DND-41 (cell line): ENCODE measurements around the gene ADAMTSL5.

Experiments
- ATAC-seq: fragments of 200-7000 bp; cut with Tn5 transposase; 3 replicates; pipeline ENCODE4 v1.9.1; 2021; ENCODE audit warnings: low read depth; ENCODE audit not compliant: insufficient read depth
- DNase-seq: peaks from one replicate; pipeline ENCODE4 v3.0.0-alpha.2; 2020
- H2AFZ ChIP-seq: 2 replicates; pipeline ENCODE4 v1.6.0; 2012; ENCODE audit warnings: low read depth, low read length
- H3K27ac ChIP-seq: 2 replicates; pipeline ENCODE4 v1.5.1; 2012; ENCODE audit warnings: low read length, inconsistent platforms
- H3K27me3 ChIP-seq: fragments of 200-600 bp; sonication (generic); 2 replicates; pipeline ENCODE4 v1.6.0; 2012; ENCODE audit warnings: low read length, mild to moderate bottlenecking, inconsistent platforms; ENCODE audit not compliant: insufficient read depth, poor library complexity
- H3K36me3 ChIP-seq: 2 replicates; pipeline ENCODE4 v1.5.1; 2012; ENCODE audit warnings: low read length, inconsistent platforms; ENCODE audit not compliant: insufficient read depth
- H3K4me1 ChIP-seq: 2 replicates; pipeline ENCODE4 v1.5.1; 2012; ENCODE audit warnings: mild to moderate bottlenecking, low read length; ENCODE audit not compliant: insufficient read depth
- H3K4me2 ChIP-seq: 2 replicates; pipeline ENCODE4 v1.6.0; 2012; ENCODE audit warnings: mild to moderate bottlenecking, moderate library complexity, low read length, inconsistent platforms; ENCODE audit not compliant: insufficient read depth
- H3K4me3 ChIP-seq, 2 experiments: fragments of 200-600 bp in 1 of 2; shearing (Covaris generic) in 1 of 2; 2 replicates each; pipeline ENCODE4 v1.5.1; 2012 to 2016; ENCODE audit warnings: inconsistent platforms in 2 of 2, low read length in 2 of 2, mild to moderate bottlenecking in 2 of 2, low read depth in 1 of 2, moderate library complexity in 1 of 2
- H3K79me2 ChIP-seq: 2 replicates; pipeline ENCODE4 v1.6.0; 2012; ENCODE audit warnings: low read length, inconsistent platforms; ENCODE audit not compliant: insufficient read depth
- H3K9ac ChIP-seq: 2 replicates; pipeline ENCODE4 v1.6.0; 2012; ENCODE audit warnings: low read depth, mild to moderate bottlenecking, inconsistent platforms, low read length, moderate library complexity
- H3K9me3 ChIP-seq: 2 replicates; pipeline ENCODE4 v1.5.1; 2012; ENCODE audit warnings: low read length, moderate library complexity, mild to moderate bottlenecking, inconsistent platforms; ENCODE audit not compliant: insufficient read depth, severe bottlenecking
- H4K20me1 ChIP-seq: 2 replicates; pipeline ENCODE4 v1.6.0; 2012; ENCODE audit warnings: low read length; ENCODE audit not compliant: insufficient read depth
- EZH2 ChIP-seq: IDR thresholded peaks from 3 replicates; pipeline ENCODE4 v1.6.1; 2012; ENCODE audit warnings: borderline replicate concordance, low read depth, mild to moderate bottlenecking, moderate library complexity, low read length, inconsistent platforms; ENCODE audit not compliant: severe bottlenecking
- TF ChIP-seq, protein P1 (sequence below): IDR thresholded peaks from 2 replicates; pipeline ENCODE4 v1.5.1; 2012; ENCODE audit warnings: borderline replicate concordance, low read length, moderate library complexity, mild to moderate bottlenecking; ENCODE audit not compliant: poor library complexity, severe bottlenecking; ENCODE audit errors: extremely low read depth

The ADAMTSL5 gene

DNA sequence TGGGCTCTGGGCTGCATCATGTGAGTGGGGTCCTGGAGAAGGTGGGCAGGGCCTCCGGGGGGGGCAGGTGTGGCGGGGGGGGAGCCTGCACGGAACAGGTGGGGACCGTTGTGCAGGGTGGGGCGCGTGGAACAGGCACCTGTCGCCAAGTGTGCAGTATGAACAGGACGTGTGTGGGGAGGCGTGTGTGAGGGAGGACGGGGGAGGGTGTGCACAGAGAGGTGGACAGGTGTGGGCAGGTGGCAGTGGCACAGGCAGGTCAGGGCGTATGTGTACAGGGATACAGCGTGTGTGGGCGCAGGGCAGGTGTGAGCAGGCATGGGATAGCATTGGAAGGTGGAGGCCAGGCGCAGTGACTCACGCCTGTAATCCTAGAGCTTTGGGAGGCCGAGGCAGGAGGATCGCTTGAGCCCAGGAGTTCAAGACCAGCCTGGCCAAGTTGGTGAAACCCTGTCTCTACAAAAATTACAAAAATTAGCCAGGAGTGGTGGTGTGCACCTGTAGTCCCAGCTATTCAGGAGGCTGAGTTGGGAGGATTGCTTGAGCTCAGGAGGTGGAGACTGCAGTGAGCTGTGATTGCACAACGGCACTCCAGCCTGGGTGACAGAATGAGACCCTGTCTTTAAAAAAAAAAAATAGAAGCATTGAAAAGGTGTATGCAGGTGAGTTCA lies 14.3 kb upstream of the ADAMTSL5 start:
- no peaks in the 10 kb centered on the region for H3K4me1 ChIP-seq
- H3K9ac ChIP-seq = no peak overlapping the region
- no peaks in the 10 kb centered on the region for H3K9me3 ChIP-seq
- no peak overlapping the region for H3K27ac ChIP-seq
- no peak overlapping the region for H3K4me2 ChIP-seq
- H3K27me3 ChIP-seq = no peaks in the 10 kb centered on the region
- H2AFZ ChIP-seq = no peak overlapping the region
- no peaks in the 10 kb centered on the region for H4K20me1 ChIP-seq
- no peak for DNase-seq
- no peak overlapping the region for H3K4me3 ChIP-seq
- H3K79me2 ChIP-seq = no peaks in the 10 kb centered on the region
- no peaks in the 10 kb centered on the region for H3K36me3 ChIP-seq
- TF ChIP-seq, protein P1, sequence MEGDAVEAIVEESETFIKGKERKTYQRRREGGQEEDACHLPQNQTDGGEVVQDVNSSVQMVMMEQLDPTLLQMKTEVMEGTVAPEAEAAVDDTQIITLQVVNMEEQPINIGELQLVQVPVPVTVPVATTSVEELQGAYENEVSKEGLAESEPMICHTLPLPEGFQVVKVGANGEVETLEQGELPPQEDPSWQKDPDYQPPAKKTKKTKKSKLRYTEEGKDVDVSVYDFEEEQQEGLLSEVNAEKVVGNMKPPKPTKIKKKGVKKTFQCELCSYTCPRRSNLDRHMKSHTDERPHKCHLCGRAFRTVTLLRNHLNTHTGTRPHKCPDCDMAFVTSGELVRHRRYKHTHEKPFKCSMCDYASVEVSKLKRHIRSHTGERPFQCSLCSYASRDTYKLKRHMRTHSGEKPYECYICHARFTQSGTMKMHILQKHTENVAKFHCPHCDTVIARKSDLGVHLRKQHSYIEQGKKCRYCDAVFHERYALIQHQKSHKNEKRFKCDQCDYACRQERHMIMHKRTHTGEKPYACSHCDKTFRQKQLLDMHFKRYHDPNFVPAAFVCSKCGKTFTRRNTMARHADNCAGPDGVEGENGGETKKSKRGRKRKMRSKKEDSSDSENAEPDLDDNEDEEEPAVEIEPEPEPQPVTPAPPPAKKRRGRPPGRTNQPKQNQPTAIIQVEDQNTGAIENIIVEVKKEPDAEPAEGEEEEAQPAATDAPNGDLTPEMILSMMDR = no peak
- TF ChIP-seq EZH2 = no peak
- no peak for ATAC-seq

DNA sequence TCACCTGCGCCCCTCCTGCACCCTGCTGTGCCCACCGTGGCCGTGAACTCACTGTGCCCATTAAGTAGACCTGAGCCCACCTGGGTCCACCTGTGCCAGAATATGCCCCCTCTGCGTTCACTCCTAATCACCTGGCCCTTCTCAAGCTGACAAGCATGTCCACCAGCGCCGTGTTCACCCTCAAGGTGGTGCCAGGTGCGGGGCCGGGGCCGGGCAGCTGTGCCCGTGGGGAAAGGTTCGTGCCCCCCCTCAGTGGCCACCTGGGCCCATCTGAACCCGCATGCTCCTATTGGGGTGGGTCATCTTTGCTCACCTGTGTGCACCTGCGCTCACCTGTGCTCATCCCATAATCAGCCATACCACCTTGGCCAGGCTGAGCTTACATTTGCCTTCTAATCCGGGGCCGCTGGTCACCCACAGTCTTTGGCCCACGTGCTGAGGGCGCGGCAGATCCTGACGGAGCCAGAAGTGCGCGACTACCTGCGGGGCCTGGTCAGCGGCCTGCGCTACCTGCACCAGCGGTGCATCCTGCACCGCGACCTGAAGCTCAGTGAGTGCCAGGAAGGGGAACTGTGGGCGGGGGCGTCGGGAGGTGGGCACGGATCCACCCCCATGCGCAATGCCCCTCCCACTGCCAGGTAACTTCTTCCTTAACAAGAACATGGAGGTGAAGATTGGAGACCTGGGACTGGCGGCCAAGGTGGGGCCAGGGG lies 13.4 kb upstream of the ADAMTSL5 start:
- no peaks in the 10 kb centered on the region for H3K9me3 ChIP-seq
- no peak for ATAC-seq
- H3K4me3 ChIP-seq = no peak overlapping the region
- H3K79me2 ChIP-seq = no peaks in the 10 kb centered on the region
- DNase-seq = no peak
- H3K36me3 ChIP-seq = no peaks in the 10 kb centered on the region
- H3K27me3 ChIP-seq = no peaks in the 10 kb centered on the region
- H3K4me1 ChIP-seq = no peaks in the 10 kb centered on the region
- no peak overlapping the region for H3K9ac ChIP-seq
- no peak for TF ChIP-seq EZH2
- TF ChIP-seq, protein P1 = no peak
- no peak overlapping the region for H3K4me2 ChIP-seq
- no peaks in the 10 kb centered on the region for H4K20me1 ChIP-seq
- H2AFZ ChIP-seq = no peak overlapping the region
- no peak overlapping the region for H3K27ac ChIP-seq

DNA sequence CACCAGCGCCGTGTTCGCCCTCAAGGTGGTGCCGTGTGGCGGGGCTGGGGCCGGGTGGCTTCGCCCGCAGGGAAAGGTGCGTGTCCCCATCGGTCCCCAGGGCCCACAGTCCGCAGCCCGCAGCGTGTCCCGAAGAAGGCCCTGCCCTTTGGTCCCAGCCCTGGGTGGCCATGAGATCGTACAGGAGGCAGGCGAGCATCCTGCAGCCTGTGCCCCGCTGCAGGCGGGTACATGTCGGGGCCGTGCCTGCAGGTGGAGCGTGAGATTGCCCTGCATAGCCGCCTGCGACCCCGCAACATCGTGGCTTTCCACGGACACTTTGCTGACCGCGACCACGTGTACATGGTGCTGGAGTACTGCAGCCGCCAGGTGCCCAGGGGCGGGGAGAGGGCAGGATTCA lies 12.5 kb upstream of the ADAMTSL5 start:
- TF ChIP-seq, protein P1 = no peak
- no peak for TF ChIP-seq EZH2
- Histone ChIP-seq H3K4me1 (no peaks in the 10 kb centered on the region), H2AFZ (no peak overlapping the region), H3K9ac (no peak overlapping the region), H3K27me3 (no peaks in the 10 kb centered on the region), H3K27ac (no peak overlapping the region), H3K4me3 (no peak overlapping the region), H3K79me2 (no peaks in the 10 kb centered on the region), H4K20me1 (no peaks in the 10 kb centered on the region), H3K4me2 (no peak overlapping the region), H3K36me3 (no peaks in the 10 kb centered on the region), H3K9me3 (no peaks in the 10 kb centered on the region)
- ATAC-seq = no peak
- DNase-seq = no peak
